HL-60 (cell line): ENCODE measurements around the gene PANX1.

ENCODE experiments used
- DNase-seq, 2 experiments: peaks; one replicate each; pipeline ENCODE4 v3.0.0-alpha.2; 2010 to 2020; ENCODE audit warnings: low read depth in 1 of 2, low spot score in 1 of 2
- H3K27ac ChIP-seq: fragments of 250-450 bp; sonication (Bioruptor Pico); replicated peaks from 2 replicates; pipeline ENCODE4 v1.5.1; 2020; ENCODE audit warnings: mild to moderate bottlenecking, moderate library complexity
- H3K27me3 ChIP-seq: fragments of 250-450 bp; sonication (Bioruptor Pico); 2 replicates; pipeline ENCODE4 v1.5.1; 2021; ENCODE audit warnings: mild to moderate bottlenecking, moderate library complexity; ENCODE audit not compliant: insufficient read depth, poor library complexity, severe bottlenecking
- H3K4me3 ChIP-seq: replicated peaks from 2 replicates; pipeline ENCODE4 v1.5.1; 2011; ENCODE audit warnings: mild to moderate bottlenecking, control low read depth, low read length; ENCODE audit not compliant: insufficient read depth
- CTCF ChIP-seq: IDR thresholded peaks from one replicate; pipeline ENCODE4 v1.5.1; 2011; ENCODE audit warnings: low read length, control low read depth, inconsistent platforms; ENCODE audit not compliant: insufficient read depth
- GABPA ChIP-seq: IDR thresholded peaks from 2 replicates; pipeline ENCODE4 v1.6.1; 2012; ENCODE audit warnings: low read depth
- POLR2AphosphoS5 ChIP-seq: IDR thresholded peaks from 2 replicates; pipeline ENCODE4 v1.6.1; 2012; ENCODE audit warnings: low read depth
- REST ChIP-seq: IDR thresholded peaks from 2 replicates; pipeline ENCODE4 v1.6.1; 2012; ENCODE audit warnings: low read depth; ENCODE audit not compliant: insufficient replicate concordance
- SPI1 ChIP-seq: IDR thresholded peaks from 2 replicates; pipeline ENCODE4 v1.6.1; 2012; ENCODE audit warnings: low read depth, mild to moderate bottlenecking, borderline replicate concordance

Gene PANX1

DNA sequence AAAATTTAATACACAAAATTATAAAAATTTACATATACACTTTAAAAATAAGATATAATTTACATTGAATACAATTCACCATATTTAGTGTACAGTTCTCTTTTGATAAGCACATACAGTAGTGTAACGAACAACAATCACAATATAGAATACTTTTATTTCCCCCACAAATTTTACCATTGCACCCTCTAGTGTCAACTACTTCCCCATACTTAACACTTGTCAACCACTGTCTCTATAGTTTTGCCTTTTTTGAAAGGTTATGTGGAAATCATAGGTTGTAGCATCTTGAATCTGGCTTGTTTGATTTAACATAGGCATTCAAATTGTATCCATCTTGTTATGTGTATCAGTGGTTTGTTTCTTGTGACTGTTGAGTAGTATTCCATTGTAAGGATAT, 21.3 kb upstream of the PANX1 start:
- no peak overlapping the region for H3K27ac ChIP-seq
- no peak for DNase-seq
- TF ChIP-seq CTCF, result no peak
- TF ChIP-seq SPI1, result no peak
- TF ChIP-seq GABPA, result no peak
- TF ChIP-seq REST, result no peak
- no peak for TF ChIP-seq POLR2AphosphoS5
- H3K27me3 ChIP-seq, result peaks cover 3% of the 10 kb centered on the region
- no peak overlapping the region for H3K4me3 ChIP-seq

DNA sequence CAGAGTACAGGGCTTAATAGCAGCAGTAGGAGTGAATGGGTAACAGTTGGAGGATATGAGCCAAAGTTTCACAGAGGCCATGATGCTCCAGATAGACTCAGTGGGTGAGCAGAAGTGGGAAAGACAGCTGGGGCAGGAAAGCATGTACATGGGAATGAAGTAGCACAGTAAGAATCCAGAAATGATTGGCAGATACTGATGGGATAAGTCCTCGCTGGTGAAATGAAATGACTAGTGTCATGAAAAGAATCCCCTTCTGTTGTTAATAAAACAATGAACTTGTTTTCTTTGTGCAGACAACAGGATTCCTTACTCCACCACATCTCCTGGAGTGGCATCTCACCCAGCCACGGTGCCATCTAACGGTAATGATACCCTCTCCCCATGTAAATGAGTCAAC, 17.4 kb upstream of the PANX1 start:
- no peak for TF ChIP-seq GABPA
- no peak for TF ChIP-seq REST
- TF ChIP-seq POLR2AphosphoS5, result no peak
- no peak for TF ChIP-seq CTCF
- TF ChIP-seq SPI1, result no peak

GRCh38 chr11:94111660-94112059, 17.0 kb upstream of the PANX1 start:
- TF ChIP-seq POLR2AphosphoS5 (no peak), CTCF (no peak), GABPA (no peak), SPI1 (no peak), REST (no peak)
- no peak overlapping the region for H3K4me3 ChIP-seq
- H3K27me3 ChIP-seq, result peaks cover 3% of the 10 kb centered on the region
- DNase-seq, result no peak
- H3K27ac ChIP-seq, result no peak overlapping the region

More for the DNA sequence above, 17.4 kb upstream of the PANX1 start:
- H3K27ac ChIP-seq, result no peak overlapping the region
- H3K4me3 ChIP-seq, result no peak overlapping the region
- no peak for DNase-seq
- peaks cover 3% of the 10 kb centered on the region for H3K27me3 ChIP-seq
